GM12874 (cell line): ENCODE measurements around the gene RPL22.

Source experiments
- TF ChIP-seq, protein P1 (sequence below): IDR thresholded peaks from 2 replicates; pipeline ENCODE4 v1.5.1; 2011; ENCODE audit warnings: low read depth, mild to moderate bottlenecking, control low read depth, low read length, moderate library complexity; ENCODE audit not compliant: insufficient read depth

RPL22 gene

GRCh38 chr1:6199298-6200187 lies at the start of gene RPL22:
TSS of gene RPL22 (minus strand) at chr1:6199595. CDS start at chr1:6199573, 22 bp downstream.
- TF ChIP-seq, protein P1, sequence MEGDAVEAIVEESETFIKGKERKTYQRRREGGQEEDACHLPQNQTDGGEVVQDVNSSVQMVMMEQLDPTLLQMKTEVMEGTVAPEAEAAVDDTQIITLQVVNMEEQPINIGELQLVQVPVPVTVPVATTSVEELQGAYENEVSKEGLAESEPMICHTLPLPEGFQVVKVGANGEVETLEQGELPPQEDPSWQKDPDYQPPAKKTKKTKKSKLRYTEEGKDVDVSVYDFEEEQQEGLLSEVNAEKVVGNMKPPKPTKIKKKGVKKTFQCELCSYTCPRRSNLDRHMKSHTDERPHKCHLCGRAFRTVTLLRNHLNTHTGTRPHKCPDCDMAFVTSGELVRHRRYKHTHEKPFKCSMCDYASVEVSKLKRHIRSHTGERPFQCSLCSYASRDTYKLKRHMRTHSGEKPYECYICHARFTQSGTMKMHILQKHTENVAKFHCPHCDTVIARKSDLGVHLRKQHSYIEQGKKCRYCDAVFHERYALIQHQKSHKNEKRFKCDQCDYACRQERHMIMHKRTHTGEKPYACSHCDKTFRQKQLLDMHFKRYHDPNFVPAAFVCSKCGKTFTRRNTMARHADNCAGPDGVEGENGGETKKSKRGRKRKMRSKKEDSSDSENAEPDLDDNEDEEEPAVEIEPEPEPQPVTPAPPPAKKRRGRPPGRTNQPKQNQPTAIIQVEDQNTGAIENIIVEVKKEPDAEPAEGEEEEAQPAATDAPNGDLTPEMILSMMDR: no peak

- TF ChIP-seq, protein P1: no peak
Measured at GRCh38 chr1:6248161-6248776, 48.9 kb upstream of the RPL22 start.

DNA sequence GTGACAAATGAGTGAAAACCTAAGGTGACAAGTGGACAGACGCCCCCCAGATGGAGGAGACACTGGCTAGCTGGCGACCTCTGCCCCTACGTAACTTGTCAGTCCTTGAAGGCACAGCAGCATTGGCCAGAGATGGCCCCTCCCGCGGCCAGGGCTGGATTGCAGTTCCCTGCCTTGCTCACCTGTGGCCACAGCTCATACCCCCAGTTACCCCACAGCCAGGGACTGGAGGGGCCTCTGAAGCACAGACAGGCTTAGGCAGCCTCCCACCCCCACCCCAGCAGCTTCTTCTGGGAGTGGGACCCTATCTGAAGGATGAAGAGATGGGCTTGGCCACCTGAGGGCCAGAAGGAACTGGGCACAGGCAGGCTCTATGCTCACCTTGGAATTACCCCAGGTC lies 48.3 kb upstream of the RPL22 start:
- TF ChIP-seq, protein P1: no peak

- TF ChIP-seq, protein P1: peak; percentile 93
Measured at GRCh38 chr1:6246497-6247467, 47.4 kb upstream of the RPL22 start.

- TF ChIP-seq, protein P1: no peak
Measured at GRCh38 chr1:6245869-6246496, 46.6 kb upstream of the RPL22 start.

DNA sequence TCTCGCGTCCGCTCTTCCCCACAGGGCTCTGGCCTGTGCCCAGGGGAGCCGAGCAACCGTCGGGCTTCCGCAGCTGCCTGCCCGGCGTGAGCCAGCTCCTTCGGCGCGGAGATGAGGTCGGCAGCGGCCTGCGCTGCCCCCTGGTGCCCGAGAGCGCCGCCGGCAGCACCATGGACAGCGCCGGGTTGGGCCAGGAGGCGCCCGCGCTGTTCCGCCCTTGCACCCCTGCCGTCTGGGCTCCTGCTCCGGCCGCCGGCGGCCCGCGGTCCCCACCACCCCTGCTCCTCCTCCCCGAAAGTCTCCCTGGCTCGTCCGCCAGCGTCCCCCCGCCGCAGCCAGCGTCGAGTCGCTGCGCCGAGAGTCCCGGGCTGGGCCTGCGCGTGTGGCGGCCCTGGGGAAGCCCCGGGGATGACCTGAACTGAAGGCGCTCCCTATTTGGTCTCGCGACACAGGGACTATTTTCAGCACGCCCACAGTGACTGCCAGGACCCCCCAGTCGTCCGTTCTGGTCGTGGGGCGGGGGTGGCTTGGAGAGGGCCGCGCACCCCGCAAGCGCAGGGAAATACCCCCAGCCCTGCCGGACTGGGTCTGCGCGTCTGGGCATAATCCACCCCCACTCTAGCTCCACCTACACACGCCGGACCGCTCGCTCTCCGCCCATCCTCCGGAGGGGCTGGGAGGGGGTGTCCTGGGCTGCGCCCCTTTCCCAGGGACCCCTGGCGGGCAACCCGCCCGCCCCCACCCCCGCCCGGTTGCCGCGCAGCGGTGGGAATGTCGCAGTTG lies 45.9 kb upstream of the RPL22 start:
- TF ChIP-seq, protein P1: peak; percentile 92
